ENCODE measurements around the gene RAB24. TPM values are rescaled to one million over a fixed set of nuclear protein-coding genes. Genes with fewer than 3 reads are reported as not detected.

Gene RAB24
- polyA plus RNA-seq, 1 donor (not counting 4 experiments of a cell fraction or from before 2014, with no cell fraction given) = 22.4 TPM

- Histone ChIP-seq H3K4me2 (ENCODE audit: control insufficient read depth, extremely low read depth, insufficient read depth, low read depth, low read length) (no peak overlapping the region), H4K20me1 (ENCODE audit: control insufficient read depth, extremely low read depth, insufficient read depth, low read length) (peaks cover under 1% of the 10 kb centered on the region), H3K9me1 (ENCODE audit: control insufficient read depth, extremely low read depth, insufficient read depth, low read length) (no peaks in the 10 kb centered on the region), H2AFZ (ENCODE audit: control insufficient read depth, low read length) (no peak overlapping the region), H3K79me2 (ENCODE audit: control insufficient read depth, insufficient read depth, low read length) (peaks cover 4% of the 10 kb centered on the region), H3K4me1 (ENCODE audit: control insufficient read depth, extremely low read depth, insufficient read depth, low read length) (no peaks in the 10 kb centered on the region), H3K9me3 (ENCODE audit: control insufficient read depth, low read depth, low read length) (no peaks in the 10 kb centered on the region), H3K9ac (ENCODE audit: control insufficient read depth, extremely low read depth, insufficient read depth, low read length) (no peak overlapping the region), H3K4me3 (ENCODE audit: control insufficient read depth in 2 of 3, extremely low read depth in 1 of 3, insufficient read depth in 2 of 3, low read depth in 1 of 3, low read length in 3 of 3) (no peak overlapping the region), H3K36me3 (ENCODE audit: control insufficient read depth in 2 of 2, extremely low read depth in 1 of 2, insufficient read depth in 2 of 2, low read length in 2 of 2) (peaks cover 43 to 51% of the 10 kb centered on the region in 2 experiments), H3K27ac (ENCODE audit: control insufficient read depth, insufficient read depth, low read length) (no peak overlapping the region), H3K27me3 (ENCODE audit: control insufficient read depth, extremely low read depth, insufficient read depth, low read length) (no peaks in the 10 kb centered on the region)
- FAIRE-seq (no peak), DNase-seq (ENCODE audit: low read depth, low spot score) (no peak)
- no peak for TF ChIP-seq EZH2 (IDR thresholded peaks at IDR 0.05; ENCODE audit: low read length)
- TF ChIP-seq, protein P1, sequence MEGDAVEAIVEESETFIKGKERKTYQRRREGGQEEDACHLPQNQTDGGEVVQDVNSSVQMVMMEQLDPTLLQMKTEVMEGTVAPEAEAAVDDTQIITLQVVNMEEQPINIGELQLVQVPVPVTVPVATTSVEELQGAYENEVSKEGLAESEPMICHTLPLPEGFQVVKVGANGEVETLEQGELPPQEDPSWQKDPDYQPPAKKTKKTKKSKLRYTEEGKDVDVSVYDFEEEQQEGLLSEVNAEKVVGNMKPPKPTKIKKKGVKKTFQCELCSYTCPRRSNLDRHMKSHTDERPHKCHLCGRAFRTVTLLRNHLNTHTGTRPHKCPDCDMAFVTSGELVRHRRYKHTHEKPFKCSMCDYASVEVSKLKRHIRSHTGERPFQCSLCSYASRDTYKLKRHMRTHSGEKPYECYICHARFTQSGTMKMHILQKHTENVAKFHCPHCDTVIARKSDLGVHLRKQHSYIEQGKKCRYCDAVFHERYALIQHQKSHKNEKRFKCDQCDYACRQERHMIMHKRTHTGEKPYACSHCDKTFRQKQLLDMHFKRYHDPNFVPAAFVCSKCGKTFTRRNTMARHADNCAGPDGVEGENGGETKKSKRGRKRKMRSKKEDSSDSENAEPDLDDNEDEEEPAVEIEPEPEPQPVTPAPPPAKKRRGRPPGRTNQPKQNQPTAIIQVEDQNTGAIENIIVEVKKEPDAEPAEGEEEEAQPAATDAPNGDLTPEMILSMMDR (optimal IDR thresholded peaks at IDR 0.05 in 1 of 3, IDR thresholded peaks at IDR 0.05 in 1 of 3, conservative IDR thresholded peaks at IDR 0.05 in 1 of 3; ENCODE audit: extremely low read depth in 1 of 3, insufficient read depth in 2 of 3, low read length in 3 of 3) = no peak
- dilution Hi-C loops (cut with MboI; ENCODE audit: extremely low pct_ligation_motif_present, low sequenced_read_pairs) = no loop called here
Measured at GRCh38 chr5:177334155-177334551, 30.6 kb upstream of the RAB24 start.

- Histone ChIP-seq H3K4me3 (ENCODE audit: control insufficient read depth in 2 of 3, extremely low read depth in 1 of 3, insufficient read depth in 2 of 3, low read depth in 1 of 3, low read length in 3 of 3) (no peak overlapping the region), H4K20me1 (ENCODE audit: control insufficient read depth, extremely low read depth, insufficient read depth, low read length) (no peaks in the 10 kb centered on the region), H3K27me3 (ENCODE audit: control insufficient read depth, extremely low read depth, insufficient read depth, low read length) (no peaks in the 10 kb centered on the region), H3K9ac (ENCODE audit: control insufficient read depth, extremely low read depth, insufficient read depth, low read length) (no peak overlapping the region), H3K79me2 (ENCODE audit: control insufficient read depth, insufficient read depth, low read length) (no peaks in the 10 kb centered on the region), H3K36me3 (ENCODE audit: control insufficient read depth in 2 of 2, extremely low read depth in 1 of 2, insufficient read depth in 2 of 2, low read length in 2 of 2) (peaks cover 43 to 51% of the 10 kb centered on the region in 2 experiments), H3K9me1 (ENCODE audit: control insufficient read depth, extremely low read depth, insufficient read depth, low read length) (no peaks in the 10 kb centered on the region), H3K4me2 (ENCODE audit: control insufficient read depth, extremely low read depth, insufficient read depth, low read depth, low read length) (no peak overlapping the region), H3K4me1 (ENCODE audit: control insufficient read depth, extremely low read depth, insufficient read depth, low read length) (no peaks in the 10 kb centered on the region), H3K9me3 (ENCODE audit: control insufficient read depth, low read depth, low read length) (no peaks in the 10 kb centered on the region), H2AFZ (ENCODE audit: control insufficient read depth, low read length) (no peak overlapping the region), H3K27ac (ENCODE audit: control insufficient read depth, insufficient read depth, low read length) (no peak overlapping the region)
- no peak for DNase-seq (ENCODE audit: low read depth, low spot score)
- TF ChIP-seq, protein P1 (optimal IDR thresholded peaks at IDR 0.05 in 1 of 3, IDR thresholded peaks at IDR 0.05 in 1 of 3, conservative IDR thresholded peaks at IDR 0.05 in 1 of 3; ENCODE audit: extremely low read depth in 1 of 3, insufficient read depth in 2 of 3, low read length in 3 of 3) = no peak
- FAIRE-seq = no peak
- dilution Hi-C loops (cut with MboI; ENCODE audit: extremely low pct_ligation_motif_present, low sequenced_read_pairs) = no loop called here
Measured at GRCh38 chr5:177333420-177334154, 30.1 kb upstream of the RAB24 start.
